A673 (cell line): ENCODE results near the gene METRN. TPM values are rescaled to one million over a fixed set of nuclear protein-coding genes. Genes with fewer than 3 reads are reported as not detected.

Source experiments
- BruUV-seq: library from RNA; stranded (reverse); fragments of 400-500 nt; replicated peaks from 2 replicates; lab custom pipeline; 2021; lab: Mats Ljungman, UMichigan
- CTCF ChIA-PET: fragments of 300-600 bp; sonication (Branson Sonifier 250); formaldehyde crosslinking; loops from one replicate; lab custom pipeline; 2022; ENCODE audit warnings: antibody characterized with exemption; lab: Charles Lee
- POLR2A ChIA-PET: fragments of 300-600 bp; sonication (Branson Sonifier 250); formaldehyde crosslinking; loops from one replicate; lab custom pipeline; 2022; ENCODE audit warnings: antibody characterized with exemption; ENCODE audit not compliant: low non-redundant PET; lab: Charles Lee
- DNase-seq: peaks from one replicate; pipeline ENCODE4 v3.0.0-alpha.2; 2015; ENCODE audit warnings: low spot score
- H3K27ac ChIP-seq: fragments of 200-600 bp; sonication (generic); 2 replicates; pipeline ENCODE4 v1.5.1; 2016; ENCODE audit warnings: mixed run types, low read depth, mild to moderate bottlenecking, mixed read lengths, antibody characterized with exemption, low read length; ENCODE audit not compliant: poor library complexity, severe bottlenecking
- H3K27me3 ChIP-seq: fragments of 200-600 bp; sonication (generic); replicated peaks from 2 replicates; pipeline ENCODE4 v1.6.1; 2017; ENCODE audit warnings: mixed run types, low read depth, mild to moderate bottlenecking, mixed read lengths, antibody characterized with exemption, low read length; ENCODE audit not compliant: insufficient read depth, poor library complexity
- H3K36me3 ChIP-seq: fragments of 200-600 bp; sonication (generic); 2 replicates; pipeline ENCODE4 v1.6.1; 2016; ENCODE audit warnings: mixed run types, mild to moderate bottlenecking, mixed read lengths, antibody characterized with exemption, low read length; ENCODE audit not compliant: insufficient read depth, poor library complexity, severe bottlenecking
- H3K4me1 ChIP-seq: fragments of 200-600 bp; sonication (generic); 2 replicates; pipeline ENCODE4 v1.6.1; 2017; ENCODE audit warnings: mixed run types, mild to moderate bottlenecking, mixed read lengths, antibody characterized with exemption, low read length; ENCODE audit not compliant: insufficient read depth, poor library complexity, severe bottlenecking
- H3K4me3 ChIP-seq: fragments of 200-600 bp; sonication (generic); 2 replicates; pipeline ENCODE4 v1.5.1; 2016; ENCODE audit warnings: low read depth, mixed run types, mild to moderate bottlenecking, mixed read lengths, low read length; ENCODE audit not compliant: poor library complexity, severe bottlenecking
- H3K9me3 ChIP-seq: fragments of 200-600 bp; sonication (generic); 2 replicates; pipeline ENCODE4 v1.6.1; 2016; ENCODE audit warnings: mixed run types, low read depth, mild to moderate bottlenecking, mixed read lengths, antibody characterized with exemption, low read length; ENCODE audit not compliant: poor library complexity, severe bottlenecking
- EZH2 ChIP-seq: fragments of 200-600 bp; sonication (generic); IDR thresholded peaks from 2 replicates; pipeline ENCODE4 v1.6.1; 2017; ENCODE audit warnings: borderline replicate concordance, low read depth, mild to moderate bottlenecking, mixed read lengths, antibody characterized with exemption, low read length; ENCODE audit not compliant: poor library complexity, severe bottlenecking
- intact Hi-C: fragments of 100-400 bp; cut with micrococcal nuclease; formaldehyde crosslinking; loops from one replicate; pipeline ENCODE4 v1.10.0; 2022; ENCODE audit not compliant: unreplicated experiment
- total RNA-seq: library from RNA; stranded (reverse); gene quantifications from 2 replicates; pipeline ENCODE4 v1.2.3, GENCODE V29; 2021
- TF ChIP-seq, protein P1 (sequence below): fragments of 300-800, 200-600 bp; sonication (generic); conservative IDR thresholded peaks from 2 replicates; pipeline ENCODE4 v1.5.1; 2017; ENCODE audit warnings: low read depth, mild to moderate bottlenecking, antibody characterized with exemption, low read length, moderate library complexity, mixed read lengths

The METRN gene
- total RNA-seq, 1 experiment from 2014 or later, result 0.86 TPM

DNA sequence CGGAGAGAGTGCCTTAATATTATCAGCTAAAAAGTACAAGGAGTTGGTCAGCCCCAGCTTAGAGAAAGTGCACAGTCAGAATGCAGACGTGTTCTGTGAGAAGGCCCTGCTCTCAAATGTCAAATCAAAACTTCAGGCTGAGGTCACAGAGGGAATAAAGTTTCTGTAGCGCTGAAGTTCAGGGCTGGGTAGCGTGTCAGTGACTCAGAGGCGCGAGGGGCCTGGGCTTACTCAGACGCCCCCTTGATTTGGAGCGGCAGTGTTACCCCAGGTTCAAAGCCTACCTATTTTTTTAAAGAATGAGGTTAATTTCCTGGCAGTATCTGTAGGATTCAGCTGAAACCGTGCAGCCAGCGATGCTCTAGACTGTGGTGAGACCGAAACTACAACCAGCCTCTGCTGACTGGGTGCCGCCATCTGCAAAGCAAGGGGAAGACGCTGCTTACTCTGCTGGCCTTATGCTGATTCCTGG, 21.1 kb downstream of the METRN start:
- TF ChIP-seq, protein P1, sequence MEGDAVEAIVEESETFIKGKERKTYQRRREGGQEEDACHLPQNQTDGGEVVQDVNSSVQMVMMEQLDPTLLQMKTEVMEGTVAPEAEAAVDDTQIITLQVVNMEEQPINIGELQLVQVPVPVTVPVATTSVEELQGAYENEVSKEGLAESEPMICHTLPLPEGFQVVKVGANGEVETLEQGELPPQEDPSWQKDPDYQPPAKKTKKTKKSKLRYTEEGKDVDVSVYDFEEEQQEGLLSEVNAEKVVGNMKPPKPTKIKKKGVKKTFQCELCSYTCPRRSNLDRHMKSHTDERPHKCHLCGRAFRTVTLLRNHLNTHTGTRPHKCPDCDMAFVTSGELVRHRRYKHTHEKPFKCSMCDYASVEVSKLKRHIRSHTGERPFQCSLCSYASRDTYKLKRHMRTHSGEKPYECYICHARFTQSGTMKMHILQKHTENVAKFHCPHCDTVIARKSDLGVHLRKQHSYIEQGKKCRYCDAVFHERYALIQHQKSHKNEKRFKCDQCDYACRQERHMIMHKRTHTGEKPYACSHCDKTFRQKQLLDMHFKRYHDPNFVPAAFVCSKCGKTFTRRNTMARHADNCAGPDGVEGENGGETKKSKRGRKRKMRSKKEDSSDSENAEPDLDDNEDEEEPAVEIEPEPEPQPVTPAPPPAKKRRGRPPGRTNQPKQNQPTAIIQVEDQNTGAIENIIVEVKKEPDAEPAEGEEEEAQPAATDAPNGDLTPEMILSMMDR, result no peak
- TF ChIP-seq EZH2, result no peak
- H3K27ac ChIP-seq, result no peak overlapping the region
- peaks cover 5% of the 10 kb centered on the region for H3K4me1 ChIP-seq
- peaks cover 18% of the 10 kb centered on the region for H3K36me3 ChIP-seq
- no peak overlapping the region for H3K4me3 ChIP-seq
- BruUV-seq, result no TSS peak
- POLR2A ChIA-PET, result no interaction called here
- CTCF ChIA-PET, result no interaction called here
- H3K9me3 ChIP-seq, result no peaks in the 10 kb centered on the region
- no peaks in the 10 kb centered on the region for H3K27me3 ChIP-seq
- DNase-seq, result no peak
- intact Hi-C loops, result no loop called here

DNA sequence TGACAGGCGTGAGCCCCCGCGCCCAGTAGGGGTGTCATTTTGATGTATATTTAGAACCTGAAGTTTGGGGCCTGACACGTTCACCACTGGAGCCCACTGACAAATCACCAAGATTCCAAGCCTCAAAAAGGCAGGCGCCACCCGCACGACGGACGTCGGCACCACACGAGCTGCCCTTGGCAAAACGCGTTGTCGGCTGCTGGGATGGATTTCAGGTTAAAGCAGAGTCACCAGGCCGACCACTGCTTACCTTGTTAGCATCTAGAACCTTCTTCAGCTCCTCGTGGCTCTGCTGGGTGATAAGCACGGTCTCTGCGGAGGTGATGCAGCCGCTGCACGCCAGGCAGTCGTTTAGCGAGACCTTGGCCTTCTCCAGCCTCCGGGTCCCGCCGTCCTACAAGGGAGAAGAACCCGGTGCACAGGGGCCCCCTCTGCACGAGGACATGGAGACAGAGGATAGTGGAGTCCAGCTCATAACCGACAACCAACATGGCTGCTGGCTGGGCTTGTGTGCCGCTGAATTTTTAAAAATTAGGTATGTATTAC, 22.1 kb downstream of the METRN start:
- Histone ChIP-seq H3K27me3 (no peaks in the 10 kb centered on the region), H3K36me3 (peaks cover 18% of the 10 kb centered on the region), H3K4me1 (peaks cover 5% of the 10 kb centered on the region), H3K4me3 (no peak overlapping the region), H3K27ac (no peak overlapping the region), H3K9me3 (no peaks in the 10 kb centered on the region)
- ChIA-PET POLR2A (no interaction called here), CTCF (no interaction called here)
- intact Hi-C loops, result no loop called here
- BruUV-seq, result no TSS peak
- TF ChIP-seq EZH2, result no peak
- TF ChIP-seq, protein P1, result no peak
- DNase-seq, result no peak

DNA sequence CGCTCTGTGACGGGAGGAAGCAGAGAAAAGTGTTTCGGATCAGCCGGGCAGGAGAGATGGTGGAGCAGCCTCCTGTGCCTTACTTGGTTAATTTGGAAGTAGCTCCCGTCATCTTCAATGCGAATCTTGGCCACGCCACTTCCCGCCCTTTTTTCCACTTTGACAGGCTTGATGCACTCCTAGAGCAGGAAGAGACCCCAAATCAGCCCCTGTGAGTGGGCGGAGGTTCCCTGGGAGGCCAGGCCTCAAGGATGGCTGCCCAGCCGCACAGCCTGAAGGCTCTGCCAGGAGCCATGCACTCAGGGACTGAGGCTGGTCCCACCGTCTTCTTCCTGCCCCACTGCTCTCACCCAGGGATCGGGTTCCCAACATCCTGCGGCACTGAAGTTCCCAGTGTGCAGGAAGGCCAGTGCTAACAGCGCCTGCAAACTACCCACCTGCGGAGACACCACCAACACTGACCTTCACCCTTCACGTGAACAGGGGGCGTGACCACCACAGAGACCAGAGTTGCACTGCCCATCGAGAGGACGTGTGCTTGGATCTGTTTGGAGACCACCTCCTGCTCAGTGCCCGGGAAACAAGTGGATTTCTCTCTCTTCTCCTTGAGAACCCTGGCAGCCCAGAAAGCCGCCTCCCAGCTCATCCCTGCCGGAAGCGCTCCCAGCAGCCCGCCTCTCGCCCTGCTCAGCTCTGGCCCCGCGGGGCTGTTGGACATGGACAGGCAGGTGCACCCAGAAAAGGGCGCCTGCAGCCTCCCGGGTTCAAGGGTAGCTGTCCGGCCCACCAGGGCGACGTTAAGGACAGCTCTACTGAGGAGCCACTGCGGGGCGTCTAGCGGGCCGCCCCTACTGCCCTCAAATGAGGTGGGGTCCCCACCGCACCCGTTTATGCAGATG, 24.9 kb downstream of the METRN start:
- intact Hi-C loops, result no loop called here
- no TSS peak for BruUV-seq
- peaks cover 11% of the 10 kb centered on the region for H3K36me3 ChIP-seq
- TF ChIP-seq, protein P1, result no peak
- no peak for TF ChIP-seq EZH2
- peaks cover 5% of the 10 kb centered on the region for H3K4me1 ChIP-seq
- POLR2A ChIA-PET, result interaction anchor here (0.6 kb wide), 1 partner anchor 31 kb away, joined by 4 read pairs; no protein-coding TSS in a partner anchor
- H3K27me3 ChIP-seq, result no peaks in the 10 kb centered on the region
- CTCF ChIA-PET, result interaction anchor here (0.6 kb wide), 1 partner anchor 64 kb away, joined by 5 read pairs; no protein-coding TSS in a partner anchor
- no peaks in the 10 kb centered on the region for H3K9me3 ChIP-seq
- peak overlapping the region; percentile 83 for H3K27ac ChIP-seq
- no peak for DNase-seq
- peak overlapping the region; percentile 100 for H3K4me3 ChIP-seq
